Stimulated activated CD8-positive, alpha-beta memory T cell treated with anti-CD3 and anti-CD28 coated beads, Interleukin-12 subunit alpha, Interleukin-12 subunit beta, amount 100 ng/mL, for 24 hours (primary cell): Measurements from ENCODE around the gene THADA.

Experiments
- DNase-seq: peaks from one replicate; pipeline ENCODE4 v3.0.0-alpha.2; 2020; ENCODE audit errors: extremely low read depth

The THADA gene

DNA sequence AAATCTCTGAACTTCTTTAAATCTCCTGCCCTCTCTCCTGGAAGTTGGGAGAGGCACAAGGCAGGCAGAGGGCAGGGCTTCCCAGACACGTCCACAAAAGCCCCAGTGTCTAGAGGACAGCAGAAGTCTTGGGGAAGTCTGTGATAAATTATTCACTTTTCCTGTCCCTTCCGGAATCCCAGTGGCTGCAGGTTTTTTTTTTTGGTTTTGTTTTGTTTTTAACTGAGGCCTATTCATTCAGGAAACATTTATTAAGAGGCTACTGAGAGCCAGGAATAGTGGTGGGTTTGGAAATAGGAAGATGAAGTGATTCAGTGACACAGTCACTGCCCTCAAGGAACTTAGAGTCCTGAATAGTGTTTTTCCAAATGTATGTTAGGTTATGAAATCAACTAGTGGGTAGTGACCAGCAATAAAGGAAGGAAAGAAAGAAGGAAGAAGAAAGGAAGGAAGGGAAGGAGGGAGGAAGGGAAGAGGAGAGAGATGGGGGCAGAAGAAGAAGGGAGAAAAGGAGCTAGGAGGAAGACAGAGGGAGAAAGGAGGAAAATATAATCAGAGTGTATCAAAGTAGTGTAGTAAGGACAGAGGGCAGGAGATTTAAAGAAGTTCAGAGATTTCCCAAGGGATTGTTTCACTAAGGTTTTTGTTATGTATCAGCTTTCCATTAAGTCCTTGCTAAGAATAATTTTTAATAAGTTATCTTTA lies 270.6 kb downstream of the THADA start:
- DNase-seq, result no peak

DNA sequence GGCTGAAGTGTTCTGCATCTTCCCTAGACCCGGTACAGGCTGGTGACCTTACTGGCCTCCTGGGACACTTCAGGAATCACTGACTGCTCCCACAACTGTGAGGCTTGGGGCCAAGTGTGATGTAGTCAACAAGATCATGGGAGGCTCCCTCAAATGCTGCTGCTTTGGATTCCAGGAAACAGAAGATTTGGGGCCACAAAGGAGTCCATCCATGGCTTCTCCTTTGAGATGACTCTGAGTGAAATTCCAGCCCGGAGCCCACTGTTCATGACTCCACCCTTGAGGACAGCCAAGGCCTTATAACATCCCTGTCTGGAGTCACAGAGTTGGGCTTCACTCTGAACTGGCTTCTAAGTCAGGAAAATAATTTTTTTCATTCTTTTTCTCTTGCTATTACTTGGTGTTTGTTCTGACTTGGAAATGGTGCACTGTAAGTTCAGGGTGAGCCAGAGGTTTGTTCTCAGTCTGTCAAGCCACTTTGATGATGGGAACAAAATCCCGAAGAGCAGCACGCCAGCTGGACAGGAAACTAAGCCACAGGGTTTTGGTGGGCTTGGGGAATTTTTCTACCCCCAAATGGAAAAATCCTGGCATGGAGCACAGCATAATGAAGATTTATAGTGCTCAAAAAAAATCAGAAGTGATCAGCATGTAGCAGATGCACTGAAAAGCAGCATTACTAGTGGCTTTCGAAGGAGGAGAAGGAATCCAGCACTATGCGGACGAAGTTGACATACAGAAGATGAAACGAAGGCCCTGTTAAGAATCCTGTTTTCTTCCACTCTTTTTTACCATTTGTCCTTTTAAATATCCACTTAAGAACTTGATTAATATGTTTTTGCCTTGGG lies 271.4 kb downstream of the THADA start:
- no peak for DNase-seq

DNA sequence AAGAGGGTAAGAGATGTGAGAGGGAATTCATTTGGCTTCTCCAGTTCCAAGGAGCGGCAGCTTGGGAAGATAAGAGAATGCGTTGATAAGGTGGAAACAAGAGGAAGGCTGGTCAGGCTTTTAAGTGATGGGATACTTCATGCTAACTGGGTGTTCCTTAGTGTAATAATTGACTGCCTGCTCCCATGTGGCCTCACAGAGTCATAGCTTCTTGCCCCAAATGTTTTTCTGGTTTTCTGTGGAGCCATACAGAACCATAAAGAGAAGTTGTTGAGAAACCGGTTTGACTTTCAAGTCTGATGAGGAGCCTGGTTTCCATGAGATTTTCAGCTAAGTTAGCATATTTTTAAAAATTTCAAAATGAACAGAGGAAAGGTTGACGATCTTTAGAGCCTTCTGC lies 272.0 kb downstream of the THADA start:
- no peak for DNase-seq

DNA sequence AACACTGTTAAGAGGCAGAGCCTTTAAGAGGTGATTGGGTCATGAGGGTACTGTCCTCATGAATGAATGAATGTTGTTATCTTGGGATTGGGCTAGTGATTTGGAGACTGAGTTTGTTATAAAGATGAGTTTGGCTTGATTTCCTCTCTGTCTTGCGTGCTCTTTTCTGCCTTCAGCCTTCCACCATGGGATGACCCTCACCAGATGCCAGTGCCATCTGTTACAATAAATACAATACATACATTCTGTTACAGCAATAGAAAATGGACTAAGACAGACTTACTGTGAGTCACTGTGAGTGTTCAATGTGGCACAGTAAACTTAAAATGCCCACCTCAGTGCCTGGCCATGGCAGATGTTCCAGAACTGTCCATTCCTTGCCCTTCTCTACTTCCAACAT lies 274.4 kb downstream of the THADA start:
- DNase-seq, result no peak

DNA sequence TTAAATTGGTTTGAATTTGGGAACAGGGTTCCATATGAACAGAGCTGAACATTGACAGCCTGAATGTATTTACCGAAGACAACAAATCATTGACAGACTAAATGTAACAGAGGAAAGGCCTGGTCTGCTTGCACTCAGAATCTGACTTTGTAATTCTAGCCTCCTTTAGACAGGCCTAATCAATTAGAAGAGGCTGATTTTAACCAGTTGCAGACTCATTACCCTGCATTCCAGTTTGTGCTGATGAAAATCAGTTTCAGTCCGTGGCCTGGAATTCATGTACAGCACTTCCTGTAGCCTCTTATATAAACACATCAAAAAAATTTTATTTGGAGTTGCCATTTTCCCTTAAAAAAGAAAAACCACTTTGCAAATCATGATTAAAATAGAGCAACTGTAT lies 276.3 kb downstream of the THADA start:
- DNase-seq, result no peak

DNA sequence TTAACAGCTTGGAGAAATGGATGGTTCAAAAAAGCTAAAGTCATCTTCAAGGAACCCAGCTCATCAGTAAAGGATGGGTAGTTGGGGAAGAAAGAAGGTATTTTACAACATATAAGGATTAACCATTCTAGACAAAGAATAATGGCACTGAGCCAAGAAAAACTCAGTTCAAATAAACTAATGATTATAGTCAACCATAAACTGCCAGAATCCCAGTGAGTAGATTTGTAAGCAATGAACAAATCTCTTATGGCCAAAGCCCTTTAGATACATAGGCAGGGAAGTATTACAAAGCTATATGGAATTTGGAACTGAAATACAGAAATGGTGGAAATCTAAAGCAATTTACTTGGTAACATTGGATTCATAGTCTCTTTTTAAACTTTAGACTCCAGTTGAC lies 277.0 kb downstream of the THADA start:
- DNase-seq, result no peak

DNA sequence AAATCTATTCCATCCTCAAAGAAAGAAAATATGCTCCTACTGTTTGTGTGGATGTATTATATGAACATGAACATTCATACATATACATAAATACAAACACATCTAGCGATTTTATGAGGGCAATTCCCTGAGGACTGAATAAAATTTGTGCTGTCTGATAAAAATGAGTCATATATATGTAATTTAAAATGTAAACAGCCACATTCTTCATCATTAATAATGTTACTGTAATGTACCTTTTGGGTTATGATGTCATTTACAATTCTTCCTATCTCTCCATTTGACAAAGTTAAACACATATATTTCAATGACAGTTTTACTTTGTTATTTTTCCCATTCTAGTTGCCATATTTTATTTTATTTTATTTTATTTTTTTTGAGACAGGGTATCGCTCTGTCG lies 278.2 kb downstream of the THADA start:
- no peak for DNase-seq

DNA sequence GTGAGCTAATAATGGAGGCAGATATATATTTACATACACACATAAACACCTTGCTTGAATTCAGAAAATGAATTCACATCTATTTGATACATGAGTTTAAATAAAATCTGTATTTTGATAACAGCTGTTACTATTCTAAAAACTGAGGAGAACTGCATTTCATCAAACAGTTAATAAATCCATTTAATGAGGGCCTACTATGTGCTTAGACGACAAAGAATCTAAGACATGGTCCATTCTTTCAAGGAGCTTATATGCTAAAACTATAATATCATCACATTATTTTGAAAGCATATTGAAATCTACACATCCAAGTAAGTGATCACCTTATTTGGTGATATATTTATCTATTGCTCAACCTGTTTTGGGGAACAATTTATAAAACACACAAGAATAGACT lies 278.6 kb downstream of the THADA start:
- no peak for DNase-seq

DNA sequence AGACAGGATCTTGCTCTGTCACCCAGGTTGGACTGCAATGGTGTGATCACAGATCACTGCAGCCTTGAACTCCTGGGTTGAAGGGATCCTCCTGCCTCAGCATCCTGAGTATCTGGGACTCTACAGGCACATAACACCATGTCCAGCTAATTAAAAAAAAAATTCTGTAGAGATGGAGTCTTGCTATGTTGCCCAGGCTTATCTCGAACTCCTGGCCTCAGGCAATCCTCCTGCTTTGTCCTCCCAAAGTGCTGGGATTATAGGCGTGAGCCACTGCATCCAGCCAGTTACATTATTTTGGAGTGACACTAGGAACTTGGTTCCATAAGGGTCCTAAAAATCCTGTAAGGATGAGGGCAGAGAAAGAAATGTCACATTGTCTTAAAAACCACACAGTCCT lies 280.4 kb downstream of the THADA start:
- DNase-seq, result no peak

DNA sequence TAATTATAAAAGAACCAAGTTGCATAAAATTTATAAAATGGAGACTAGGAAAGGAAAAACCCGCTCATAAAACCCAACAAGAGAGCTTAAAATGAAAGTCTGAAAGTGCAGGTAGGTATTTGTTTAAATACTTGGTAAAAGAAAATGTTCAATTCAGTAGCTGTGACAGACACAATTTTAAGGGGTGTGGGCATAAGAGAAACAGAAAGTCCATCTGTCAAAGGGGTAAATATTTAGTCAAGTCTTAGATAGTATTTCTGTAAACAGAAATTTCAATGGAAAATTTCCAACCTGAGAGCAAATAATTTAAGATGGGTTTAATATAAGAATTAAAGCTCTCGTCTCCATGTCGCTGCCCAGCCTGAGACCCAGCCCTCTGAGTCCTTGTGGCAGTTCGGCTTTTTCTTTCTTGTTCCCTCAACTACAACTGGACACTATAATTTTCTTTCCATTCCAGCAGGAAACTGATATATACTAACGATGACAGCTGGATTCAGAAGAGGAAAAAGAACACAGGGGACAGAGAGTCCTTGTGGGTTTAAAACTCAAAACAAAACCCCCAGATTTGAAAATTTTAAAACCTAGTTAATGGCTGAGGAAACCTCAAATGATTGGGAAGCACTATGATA lies 281.4 kb downstream of the THADA start:
- no peak for DNase-seq

DNA sequence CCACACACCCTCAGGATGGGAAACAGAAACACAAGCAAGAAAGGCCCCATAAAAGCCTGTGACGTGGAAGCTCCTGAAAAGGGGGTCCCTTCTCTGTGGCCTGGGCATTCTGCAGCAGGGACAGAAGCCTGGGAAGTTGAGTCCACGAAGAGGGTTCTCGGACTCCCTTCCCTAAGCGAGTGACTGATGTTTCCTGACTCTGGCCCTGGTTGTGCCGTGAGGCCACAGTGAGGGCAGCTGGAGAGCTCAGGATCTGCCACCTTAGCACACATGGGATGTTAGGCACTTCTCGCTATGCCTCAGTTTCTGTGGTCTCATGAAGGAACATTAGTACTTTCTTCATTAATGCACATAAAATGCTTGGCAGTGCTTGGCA lies 282.2 kb downstream of the THADA start:
- no peak for DNase-seq

DNA sequence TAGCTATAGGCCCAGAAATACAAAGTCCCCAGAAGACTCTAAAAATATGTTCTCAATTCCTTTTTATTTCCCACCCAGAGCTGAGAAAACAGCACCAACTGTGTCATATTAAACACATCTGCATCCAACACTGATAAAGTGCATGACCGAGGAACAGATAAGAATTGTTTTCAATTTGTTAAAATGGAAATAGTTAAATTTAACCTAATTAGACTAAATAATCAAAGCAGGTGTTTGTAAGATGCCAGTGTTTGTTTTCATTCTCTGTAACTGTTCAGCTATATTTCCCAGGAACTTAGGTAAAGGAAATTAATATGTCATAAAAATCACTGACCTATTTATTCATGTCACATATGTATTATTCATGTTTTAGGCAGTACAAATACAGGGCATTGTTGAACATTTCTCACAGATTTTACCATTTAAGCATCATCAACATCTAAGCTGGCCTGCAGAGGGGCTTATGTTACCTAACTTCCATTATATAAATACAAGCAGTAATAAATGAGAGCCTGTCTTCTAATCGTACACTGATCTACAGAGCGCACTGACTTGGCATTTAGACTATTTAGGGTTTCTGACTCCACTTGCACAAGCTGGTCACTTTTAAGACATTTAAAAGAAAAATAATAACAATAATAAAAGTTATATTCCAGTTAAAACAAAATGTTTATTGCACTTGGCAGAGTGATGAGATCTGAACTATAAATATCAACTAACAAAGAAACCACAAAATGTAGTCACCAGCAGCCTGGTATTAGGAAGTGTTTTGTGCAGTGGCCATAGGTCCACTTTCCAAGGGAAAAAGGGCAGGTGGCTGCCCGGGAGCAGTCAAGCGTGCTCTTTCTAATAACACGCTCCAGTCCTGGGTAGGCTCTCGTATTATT lies 282.8 kb downstream of the THADA start:
- DNase-seq, result no peak

DNA sequence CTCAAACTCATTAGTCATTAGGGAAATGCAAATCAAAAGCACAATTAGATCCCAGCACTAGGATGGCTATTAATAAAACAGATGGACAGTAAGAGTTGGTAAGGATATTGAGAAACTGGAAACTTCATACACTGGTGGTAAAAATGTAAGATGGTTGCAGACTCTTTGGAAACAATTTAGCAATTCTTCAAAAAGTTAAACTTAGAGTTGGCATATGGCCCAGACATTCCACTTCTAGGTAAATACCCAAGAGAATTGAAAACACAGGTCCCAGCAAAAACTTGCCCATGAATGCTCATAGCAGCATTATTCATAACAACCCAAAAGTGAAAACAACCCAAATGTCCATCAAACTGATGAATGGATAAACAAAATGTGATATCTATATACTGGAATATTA lies 284.6 kb downstream of the THADA start:
- DNase-seq, result no peak

DNA sequence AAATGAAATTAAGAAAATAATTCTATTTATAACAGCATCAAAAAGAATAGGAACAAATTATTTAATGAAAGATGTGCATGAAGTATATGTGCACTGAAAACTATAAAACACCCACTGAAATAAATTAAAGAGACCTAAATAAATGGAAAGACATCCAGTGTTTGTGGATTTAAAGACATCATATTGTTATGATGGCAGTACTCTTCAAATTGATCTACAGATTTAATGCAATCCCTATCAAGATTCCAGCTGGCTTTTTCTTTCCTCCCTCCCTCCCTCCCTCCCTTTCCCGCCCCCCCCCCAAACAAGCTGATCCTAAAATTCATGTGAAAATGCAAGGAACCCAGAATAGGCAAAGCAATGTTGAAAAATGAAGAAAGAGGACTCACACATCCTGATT lies 285.9 kb downstream of the THADA start:
- no peak for DNase-seq

DNA sequence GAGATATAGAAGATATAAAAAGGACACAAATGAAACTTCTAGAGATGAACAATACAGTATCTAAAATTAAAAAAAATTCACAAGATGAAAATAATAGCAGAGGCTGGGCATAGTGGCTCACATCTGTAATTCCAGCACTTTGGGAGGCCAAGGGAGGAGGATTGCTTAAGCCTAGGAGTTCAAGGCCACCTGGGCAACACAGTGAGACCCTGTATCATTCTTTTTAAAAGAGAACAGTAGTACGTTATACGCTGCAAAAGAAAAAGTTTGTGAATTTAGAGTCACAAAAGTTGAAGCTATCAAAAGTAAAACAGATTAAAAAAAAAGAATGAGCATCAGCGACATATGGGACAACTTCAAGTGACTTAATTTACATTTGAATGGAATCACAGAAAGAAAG lies 287.9 kb downstream of the THADA start:
- DNase-seq, result no peak

DNA sequence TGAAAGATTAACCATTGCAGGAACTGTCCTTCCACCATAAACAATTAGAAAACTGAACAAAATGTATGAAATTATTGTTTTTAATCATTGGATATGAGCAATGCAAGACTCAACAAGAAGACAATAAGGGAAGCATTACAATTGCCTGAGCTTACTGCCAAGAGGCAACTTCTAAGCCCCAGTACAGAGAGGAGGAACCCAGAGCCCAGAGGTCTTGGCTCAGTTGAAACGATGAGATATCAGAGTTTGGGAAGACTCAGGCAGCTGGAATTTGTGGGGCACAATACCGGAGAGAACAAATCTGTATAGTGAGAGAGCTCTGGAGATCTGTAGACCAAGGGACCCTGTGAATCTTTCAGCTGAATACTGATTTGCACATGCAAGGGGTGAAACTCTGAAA lies 288.8 kb downstream of the THADA start:
- no peak for DNase-seq

DNA sequence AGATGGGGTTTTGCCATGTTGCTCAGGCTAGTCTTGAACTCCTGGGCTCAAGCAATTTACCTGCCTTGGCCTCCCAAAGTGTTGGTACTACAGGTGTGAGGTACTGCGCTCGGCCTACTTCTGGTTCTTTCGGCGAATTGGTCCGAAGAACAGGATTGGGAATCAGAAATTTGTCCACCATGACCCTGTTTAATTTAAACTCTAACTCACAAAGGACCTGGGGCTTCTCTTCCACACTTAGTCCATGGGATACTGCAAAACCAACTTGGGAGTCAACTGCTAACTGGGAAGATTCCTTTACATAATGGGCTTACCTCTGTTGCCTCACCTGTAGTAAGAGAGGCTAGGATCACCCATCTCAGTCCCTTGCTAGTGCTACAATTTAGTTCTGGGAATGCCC lies 289.6 kb downstream of the THADA start:
- DNase-seq, result no peak

DNA sequence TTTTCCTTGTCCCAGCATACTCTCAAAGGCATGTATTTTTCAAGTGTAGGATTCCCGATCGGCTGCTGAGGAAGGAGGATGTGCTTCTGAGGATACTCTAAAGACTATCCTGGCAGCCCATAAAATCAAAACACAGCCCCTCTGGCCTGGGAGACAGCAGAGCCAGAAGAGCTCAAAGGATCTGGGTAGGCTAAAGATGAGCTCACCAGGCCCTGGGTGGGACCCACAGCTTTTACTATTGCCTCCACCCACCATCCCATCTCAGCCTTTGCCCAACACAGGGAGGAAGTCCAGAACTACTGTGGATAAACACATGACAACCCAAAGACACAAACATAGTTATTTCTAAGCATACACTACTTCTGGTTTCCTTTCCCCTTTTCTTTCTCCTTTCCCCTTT lies 290.3 kb downstream of the THADA start:
- DNase-seq, result no peak

DNA sequence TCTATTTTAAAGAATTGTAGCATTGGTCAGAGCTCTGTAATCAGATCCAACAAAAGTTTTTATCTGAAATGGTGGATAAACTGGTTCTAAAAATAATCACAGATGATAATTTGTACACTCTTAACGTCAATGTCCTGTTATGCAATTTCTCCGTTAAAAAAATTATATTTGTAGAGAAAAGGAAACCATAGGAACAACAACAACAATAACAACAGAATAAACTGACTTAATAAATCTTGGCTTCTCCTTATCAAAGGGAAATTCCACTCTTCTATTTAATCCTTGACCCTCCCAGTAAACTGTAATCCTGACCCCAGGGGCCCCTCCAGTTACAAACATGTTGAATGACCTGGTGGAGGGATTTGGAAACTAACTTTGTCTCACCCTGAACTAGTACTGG lies 290.8 kb downstream of the THADA start:
- DNase-seq, result no peak

DNA sequence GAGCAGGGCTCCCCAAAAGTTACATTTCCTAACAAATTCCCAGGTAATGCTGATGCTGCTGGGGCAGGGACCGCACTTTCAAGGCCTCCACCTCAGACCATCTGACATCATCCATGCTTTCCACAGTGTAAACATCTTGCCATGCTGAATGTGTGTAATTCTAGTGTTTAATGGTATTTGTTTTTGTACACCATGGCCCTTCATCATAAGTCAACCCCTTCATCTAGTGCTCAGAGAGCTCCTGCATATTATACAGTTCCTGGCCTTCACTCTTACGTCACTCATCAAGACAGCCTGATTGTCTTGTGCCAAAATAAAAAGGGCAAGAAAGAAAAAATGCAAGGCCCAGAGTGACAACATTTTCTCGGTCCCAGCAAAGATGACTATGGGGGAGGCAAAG lies 291.9 kb downstream of the THADA start:
- no peak for DNase-seq

DNA sequence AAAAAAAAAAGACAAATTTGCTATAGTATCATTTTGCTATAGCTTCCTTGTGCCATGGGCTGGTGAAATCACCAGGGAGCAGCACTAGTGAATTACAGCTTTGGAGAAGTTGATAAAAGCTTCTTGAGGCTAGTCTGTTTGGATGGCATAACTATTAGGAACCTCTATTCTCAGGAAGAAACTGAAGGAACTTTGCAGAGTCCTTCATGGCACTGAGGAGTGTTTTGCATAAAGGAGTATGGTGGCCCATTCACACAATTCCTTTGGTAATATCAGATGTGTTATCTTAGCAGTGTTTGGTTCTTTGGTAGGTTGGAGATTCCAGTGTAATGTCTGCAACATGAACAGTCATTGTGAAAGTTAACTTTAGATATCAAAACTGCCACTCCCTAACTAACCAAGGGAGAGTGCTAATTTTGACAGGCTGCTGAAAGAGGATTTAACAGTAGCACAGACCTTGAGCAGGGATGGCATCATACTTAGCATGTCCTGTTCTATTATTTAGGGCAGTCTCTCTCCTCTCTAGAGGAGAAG lies 292.8 kb downstream of the THADA start:
- DNase-seq, result no peak
